ENCODE results near the gene ACAP2.

The ACAP2 gene

DNA sequence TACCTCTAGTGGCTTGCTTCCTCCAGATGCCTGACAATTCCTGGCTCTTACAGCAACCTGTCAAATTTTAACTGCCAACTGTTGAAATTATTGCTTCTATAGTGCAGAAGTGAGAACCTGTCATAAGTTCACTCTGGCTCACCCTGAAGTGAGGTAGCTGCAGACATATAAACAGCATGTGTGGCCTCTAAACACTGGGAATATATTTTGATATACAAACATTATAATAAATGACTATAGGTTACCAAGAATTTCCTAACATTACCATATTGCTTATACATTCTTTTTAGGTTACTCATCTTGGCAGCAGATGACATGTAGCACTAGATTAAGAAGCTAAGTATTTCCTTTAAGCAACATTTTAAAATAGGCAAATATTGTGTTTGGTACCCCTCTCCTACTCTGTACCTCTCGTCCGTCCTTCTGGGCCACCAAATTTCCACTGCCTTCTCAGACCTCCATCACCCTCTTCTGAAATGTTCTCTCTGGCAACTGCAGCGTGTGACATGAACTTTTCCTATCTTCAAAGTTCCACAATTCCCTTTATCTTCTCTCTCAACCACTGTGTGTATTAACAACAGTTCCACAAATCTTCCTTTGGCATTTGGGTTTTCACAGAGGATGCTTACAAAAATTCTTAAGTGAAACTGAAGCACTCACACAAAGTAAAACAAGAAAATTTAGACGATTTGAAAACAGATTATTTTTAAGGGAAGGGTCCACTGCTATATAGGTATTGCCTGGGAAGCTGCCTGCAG is 156.5 kb downstream of the ACAP2 start:
- DNase-seq (ENCODE audit: low read depth): no peak

DNA sequence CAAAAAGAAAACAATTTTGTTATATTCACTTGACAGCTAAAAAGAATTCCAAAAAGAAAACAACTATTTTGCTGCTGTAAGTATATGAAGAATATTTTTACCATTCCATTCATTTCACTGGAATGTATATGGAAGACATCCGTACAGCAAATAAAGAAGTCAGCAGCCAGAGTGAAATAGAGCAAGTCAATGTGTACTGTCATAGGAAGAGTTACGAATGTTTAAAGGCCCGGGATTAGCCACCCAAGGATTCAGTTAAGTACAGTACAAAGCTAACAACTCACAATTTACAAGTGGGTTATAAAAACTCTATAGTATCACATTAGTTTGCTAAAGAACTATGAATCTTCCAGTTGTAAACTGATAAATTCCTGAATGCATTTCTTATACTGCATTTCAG is 157.4 kb downstream of the ACAP2 start:
- DNase-seq (ENCODE audit: low read depth): no peak

DNA sequence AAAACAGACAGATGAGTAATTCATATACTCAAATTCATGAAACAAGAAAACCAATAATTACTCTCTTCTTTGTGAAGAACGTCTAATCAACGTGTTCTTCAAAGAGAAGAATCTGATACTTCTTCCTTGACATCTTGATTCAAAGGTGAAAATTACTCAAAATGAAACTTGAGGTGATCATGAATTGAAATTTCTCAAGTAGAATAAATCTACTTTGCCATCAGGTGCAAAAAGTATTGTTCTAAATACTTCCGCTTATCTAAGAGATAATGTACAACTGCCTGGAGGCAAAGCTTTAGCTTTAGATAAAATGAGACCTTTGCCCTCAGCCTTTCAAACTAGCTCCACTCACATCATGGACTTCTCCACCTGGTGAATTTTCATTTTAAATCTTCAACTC is 158.0 kb downstream of the ACAP2 start:
- no peak for DNase-seq (ENCODE audit: low read depth)

DNA sequence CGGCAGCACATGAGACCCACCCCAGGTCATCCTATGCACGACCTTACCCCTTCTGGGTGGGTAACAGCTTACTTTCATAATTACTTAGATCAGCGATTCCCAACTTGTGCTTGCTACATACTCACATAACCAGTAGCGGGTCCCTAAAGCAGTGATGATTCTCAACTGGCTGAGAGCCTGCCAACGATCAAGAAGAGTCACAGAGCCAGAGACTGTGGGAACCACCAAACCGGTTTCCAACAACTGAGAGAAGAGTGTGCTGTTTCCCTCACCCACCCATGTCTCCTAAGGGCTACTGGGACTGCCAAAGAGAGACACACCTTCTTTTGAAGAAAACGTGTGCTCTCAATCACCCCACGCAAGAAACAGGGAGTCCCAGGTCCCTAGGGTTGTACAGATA is 159.9 kb downstream of the ACAP2 start:
- no peak for DNase-seq (ENCODE audit: low read depth)

DNA sequence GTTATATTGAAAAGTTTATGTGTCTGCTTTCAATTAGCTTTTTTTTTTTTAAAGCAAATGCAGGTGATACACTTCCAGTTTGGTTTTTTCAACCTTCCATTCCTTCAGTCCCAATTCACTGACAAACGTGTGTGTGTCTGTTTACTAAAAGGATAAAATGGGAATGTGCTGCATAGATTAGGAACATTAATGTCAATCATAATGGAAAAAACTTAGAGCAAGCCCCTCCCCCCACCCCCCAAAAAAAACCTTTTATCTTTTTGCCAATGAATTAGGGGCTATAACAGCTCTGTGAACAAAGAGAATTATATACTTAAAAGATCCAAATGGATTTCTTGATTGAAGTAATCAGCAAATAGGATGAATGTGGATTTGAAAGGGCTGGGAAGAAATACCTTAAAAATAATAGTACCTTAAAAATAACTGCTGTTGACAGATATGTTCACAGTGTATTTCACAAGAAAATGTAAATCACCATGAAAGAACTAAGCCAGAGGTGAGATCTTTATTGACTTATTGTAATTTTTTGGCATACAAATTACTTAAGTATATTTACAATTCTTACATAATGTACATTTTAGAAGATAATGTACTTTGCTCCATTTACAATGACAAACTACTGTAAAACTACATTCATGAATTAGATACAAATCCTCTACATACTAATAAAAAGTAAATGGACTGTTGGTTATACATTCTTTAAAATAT is 168.4 kb downstream of the ACAP2 start:
- no peak for DNase-seq (ENCODE audit: low read depth)

DNA sequence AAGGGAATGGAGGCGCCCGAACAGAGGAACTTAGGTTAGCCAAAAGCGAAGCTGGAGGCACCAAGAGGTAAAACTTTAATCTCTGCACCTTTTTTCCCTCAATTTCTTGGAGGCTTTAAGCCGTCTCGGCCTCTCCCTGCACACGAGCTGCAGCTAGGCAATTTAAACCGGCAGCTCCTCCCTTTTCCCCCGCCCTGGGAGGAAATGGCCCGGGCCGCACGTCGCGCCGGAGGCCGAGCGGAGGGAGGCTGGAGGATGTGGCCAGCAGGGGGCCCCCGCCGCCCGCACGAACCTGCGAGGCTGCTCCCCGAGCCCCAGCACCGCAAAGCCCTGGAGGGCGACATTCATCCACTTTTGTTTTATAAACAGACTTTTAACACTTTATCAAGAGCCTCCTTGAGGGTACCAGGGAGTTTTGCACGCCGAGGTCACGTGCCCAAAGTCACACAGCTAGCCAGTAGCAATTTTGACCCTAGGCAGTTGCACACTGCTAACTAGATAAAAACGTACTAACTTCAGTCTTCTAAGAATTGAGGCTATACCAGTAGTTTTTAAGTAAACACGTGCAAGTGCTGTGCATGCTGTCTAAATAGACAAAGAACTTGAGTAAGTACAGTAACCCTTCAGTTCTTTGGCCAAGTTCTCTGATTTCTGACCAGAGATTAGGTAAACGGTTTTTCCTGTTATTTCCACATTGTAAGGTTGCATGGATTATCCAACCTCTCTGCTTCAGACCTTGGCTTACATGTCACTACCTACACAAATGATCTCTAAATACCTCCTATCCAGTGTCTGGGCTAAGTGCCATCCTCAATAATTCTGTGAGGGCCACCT is 171.2 kb downstream of the ACAP2 start:
- DNase-seq (ENCODE audit: low read depth): peak; percentile 83

DNA sequence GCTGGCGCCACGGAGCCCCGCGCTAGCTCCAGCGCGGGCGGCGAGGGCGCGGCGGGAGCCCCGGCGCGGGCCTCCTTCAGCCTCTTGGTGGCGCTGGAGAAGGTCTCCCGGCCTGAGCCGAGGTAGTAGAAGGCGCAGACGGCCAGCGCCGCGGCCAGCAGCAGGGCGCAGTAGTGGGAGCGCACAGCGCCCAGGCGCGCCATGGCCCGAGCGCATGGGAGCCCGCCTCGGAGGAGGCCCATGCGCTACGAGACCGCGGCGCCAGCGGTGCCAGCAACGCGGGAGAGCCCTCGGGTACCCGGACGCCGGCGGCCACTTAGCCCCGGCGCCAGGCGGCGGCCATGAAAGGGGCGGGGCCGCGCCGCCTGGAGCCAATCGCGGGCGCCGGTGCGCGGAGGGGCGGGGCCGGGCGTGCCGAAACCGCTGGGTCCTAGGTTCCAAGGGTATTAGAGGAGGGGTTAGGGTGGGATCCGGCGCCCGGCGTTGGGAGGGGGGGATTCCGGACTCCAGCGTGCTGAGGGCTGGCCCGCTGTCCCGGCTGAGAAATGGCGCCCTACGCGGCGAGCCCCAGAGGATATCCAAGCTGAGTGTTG is 171.9 kb downstream of the ACAP2 start, which contains the start of gene XXYLT1:
XXYLT1 (minus strand) TSS at position 343 of the 593 bp plus-strand sequence; CDS start at position 242, 101 bp downstream.
- DNase-seq (ENCODE audit: low read depth): peak; percentile 85

DNA sequence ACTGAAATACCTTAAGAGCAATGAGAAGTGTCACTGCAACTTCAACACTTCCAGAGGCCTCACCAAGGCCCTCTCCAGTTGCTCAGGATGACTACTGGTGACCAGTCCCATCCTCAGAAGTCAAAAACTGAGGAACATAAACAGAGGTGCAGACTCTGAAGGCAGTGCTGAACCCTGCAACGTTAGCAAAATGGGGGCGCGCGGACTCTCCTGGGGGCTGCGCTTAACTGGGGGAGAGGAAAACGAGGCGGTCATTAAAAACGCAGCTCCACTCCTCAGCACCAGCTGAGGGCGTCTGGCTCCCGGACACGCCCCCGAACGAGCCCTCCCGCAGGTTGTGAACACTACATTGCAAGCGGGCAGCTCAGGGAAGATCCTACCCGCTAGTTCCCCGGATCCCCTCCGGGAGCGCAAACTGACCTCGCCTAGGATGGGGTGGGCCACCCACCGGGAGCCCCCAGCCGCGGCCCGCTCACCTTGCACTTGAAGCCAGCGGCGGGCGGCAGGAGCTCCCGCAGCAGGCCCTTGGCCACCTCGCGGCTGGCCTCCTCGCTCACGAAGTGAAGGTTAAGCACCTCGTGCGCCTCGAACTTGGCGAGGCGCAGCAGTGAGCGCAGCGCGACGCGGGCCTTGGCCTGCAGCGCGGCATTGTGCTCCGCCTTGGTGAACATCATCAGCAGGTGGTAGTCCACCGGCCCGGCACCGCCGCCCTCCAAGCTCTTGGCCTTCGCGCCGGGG is 172.6 kb downstream of the ACAP2 start:
- DNase-seq (ENCODE audit: low read depth): no peak

DNA sequence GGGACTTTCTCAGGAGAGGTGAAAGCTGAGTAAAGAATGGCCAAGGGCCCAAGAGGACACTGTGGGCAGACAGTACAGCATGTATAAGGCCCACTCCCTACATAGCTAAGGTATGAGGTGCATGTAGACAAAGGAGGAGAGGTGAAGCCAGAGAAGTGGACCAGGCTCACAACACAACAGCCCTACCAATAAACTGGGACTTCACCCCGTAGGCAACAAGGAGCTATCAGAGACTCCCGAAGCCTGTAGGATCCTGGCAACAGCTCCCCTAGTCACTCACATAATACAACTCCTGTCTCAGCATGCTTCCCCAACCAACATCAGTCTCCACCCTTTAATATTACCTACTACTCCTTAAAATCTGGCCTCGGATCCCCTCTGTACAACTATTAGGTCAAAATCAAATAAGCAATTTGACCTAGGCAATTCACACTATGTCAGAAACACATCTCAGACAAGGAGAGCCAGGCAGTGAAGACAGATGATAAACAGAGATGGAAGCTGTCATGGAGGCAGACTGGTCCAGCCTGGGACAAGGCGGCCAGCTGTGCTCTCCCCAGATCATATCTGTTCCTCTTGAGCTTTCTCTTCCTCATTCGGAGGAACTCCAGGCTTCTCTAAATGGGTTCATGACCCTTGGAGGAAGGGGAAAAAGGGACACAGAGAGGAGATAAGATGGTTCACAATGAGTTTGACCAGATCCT is 173.3 kb downstream of the ACAP2 start:
- no peak for DNase-seq (ENCODE audit: low read depth)

DNA sequence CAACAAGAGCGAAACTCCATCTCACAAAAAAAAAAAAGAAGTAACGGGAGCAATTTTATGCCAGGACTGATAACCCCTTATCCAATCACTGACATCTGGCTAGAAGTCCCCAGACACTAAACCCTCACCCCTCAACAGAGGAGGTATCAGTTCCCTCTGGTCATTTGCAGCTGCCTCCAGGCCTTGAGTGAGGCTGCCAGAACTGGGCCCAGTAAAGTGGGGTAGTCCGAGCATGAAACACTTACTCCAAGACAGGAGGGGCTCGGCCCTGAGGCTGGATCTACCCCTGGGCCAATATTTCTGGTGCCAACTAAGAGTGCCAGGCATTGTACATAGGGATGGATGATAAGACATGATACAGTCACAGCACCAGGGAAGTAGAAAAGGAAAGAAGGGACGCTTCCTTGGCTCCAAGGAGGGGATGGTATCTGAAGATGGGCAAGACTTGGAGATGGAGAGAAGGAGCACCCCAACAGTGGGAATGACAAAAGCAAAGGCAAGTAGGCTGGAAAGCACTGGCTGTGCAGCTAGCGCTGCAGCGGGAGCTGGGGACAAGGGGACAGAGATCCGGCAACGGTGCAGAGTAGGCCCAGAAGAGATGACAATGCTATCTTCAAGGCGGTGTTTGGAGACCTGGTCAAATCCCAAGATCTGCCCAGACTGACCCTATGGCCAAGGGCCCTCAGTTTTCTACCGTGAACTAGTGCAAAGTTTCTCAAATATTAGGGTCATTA is 174.1 kb downstream of the ACAP2 start:
- DNase-seq (ENCODE audit: low read depth): no peak

DNA sequence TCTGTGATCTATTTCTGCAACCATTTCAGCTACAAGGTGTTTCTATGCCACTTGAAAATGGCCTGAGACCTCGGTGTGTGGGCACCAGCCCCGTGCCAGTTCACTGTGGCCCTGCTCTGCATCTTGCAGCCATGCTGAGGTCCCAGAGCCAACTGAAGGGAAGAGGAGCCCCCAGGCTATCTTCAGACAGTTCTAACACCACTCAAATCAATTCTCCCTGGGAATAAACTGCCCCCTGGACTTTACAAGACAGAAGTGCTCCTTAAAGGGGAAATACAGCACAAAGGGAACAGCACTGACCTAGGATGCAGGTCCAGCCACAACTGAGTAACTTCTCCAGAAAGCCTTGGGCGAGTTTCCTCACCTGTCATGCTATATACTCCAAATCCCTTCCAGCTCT is 175.7 kb downstream of the ACAP2 start:
- no peak for DNase-seq (ENCODE audit: low read depth)

DNA sequence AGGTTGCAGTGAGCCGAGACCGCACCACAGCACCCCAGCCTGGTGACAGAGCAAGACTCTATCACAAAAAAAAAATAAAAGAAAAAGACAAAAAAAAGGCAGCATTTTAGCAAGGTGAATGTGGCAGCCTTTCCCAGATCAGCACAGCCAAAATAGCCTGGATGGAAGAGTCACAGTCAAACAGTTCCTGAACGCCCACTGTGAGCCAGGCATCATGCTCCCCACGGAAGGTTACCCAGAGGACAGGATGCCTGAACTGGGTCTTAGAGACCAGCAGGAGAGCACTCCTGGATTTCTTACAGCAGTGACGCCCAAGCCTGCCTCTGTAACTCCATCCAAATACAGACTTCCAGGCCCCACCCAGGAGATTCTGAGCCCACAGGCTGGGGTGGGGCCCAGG is 176.4 kb downstream of the ACAP2 start:
- no peak for DNase-seq (ENCODE audit: low read depth)

DNA sequence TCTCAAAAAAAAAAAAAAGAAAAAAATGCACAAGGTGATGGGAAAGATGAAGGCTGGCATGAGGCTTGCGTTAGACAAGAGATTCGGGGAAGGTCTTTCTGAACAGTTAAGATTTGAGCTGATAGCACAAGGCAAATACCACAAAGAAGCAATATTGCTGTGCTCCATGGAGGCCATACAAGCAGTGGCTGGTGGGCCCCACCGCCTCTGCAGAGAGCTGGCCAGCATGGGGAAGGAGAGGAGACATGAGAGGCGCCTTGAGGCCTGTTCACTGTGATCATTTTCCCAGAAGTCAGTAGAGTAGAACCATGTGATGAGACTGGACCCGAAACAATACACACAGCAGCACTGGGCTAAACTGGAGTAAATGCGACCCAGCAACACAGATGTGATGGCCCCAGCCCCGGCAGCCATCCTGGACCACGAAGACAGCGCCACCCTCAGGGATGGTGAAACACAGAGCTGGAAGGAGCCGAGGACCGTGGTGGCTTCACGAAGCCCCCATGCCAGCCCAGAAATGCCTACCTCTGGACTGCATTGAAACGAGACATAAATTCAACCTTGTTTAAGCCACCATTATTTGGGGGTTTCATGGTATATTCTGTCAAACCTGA is 177.3 kb downstream of the ACAP2 start:
- DNase-seq (ENCODE audit: low read depth): no peak

DNA sequence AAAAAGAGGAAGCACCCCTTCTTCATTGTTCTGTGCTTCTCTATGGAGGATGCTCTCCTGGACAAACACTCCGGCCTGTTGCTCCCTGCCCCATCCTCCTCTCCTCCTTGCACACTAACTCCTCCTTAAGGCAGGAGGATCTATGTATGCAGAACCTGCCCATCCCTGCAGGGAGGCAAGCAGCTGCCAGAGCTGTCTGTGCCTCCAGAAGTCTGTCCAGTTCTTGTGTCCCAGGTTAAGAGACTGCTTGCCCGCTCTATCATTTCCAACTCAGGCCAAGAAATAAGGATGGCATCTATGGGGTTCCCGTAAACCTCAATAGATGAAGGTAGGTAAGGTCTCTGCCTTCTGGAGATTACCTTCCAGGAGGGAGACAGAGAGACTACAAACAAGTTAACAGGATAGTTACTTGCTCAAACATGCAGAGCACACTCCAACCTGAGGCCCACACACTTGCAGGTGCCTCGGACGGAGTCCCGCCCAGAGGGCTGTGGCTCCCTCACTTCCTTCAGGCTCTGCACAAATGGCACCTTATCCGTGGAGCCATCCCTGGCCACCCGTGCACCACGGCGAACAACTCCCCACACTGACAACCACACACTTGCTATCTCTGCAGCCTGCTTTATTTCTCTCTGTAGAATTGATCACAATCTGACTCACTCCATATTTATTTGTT is 178.8 kb downstream of the ACAP2 start:
- no peak for DNase-seq (ENCODE audit: low read depth)

DNA sequence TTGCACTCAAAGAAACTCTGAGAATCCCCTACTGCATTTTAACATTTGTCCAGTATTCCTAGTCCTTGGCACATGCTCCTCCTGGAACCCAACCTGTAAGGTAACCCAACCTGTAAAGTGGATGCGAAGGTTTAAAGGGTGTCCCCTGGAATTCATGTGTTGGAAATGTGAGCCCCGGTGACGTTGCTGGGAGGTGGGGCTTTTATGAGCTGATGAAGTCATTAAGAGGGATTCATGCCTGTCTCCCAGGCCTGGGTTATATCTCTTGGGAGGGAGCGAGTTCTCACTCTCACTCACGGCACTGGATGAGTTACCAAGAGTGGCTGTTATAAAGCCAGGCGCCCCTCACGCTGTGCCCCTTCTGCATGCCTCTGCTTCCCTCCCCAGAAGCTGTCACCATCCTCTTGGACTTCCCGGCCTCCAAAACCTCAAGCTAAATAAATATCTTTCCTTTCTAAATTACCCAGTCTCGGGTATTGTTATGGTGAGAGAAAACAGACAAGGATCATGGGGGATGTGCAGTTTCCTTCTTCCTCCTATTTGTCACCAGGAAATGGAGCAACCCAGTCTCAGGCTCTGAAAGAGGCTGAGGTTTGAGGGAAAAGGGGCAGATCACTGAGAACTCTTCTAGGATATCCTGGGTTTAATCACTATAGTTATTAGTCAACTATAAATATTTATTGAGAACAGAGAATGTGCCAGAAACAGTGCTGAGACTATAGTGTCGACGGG is 179.5 kb downstream of the ACAP2 start:
- DNase-seq (ENCODE audit: low read depth): no peak

DNA sequence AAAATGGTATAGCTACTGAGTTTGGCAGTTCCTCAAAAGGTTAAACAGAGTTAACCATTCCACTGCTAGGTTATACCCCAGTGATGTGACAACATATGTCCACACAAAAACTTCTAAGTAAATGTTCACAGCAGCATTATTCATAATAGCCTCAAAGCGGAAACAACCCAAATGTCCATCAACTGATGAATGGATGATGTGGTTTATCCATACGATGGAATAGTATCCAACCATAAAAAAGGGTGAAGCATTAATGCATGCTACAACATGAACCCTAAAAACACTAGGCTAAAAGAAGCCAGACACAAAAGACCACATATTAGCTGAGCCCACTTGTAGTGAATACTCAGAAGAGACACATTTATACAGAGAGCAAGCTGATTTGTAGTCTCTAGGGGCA is 180.9 kb downstream of the ACAP2 start:
- no peak for DNase-seq (ENCODE audit: low read depth)

DNA sequence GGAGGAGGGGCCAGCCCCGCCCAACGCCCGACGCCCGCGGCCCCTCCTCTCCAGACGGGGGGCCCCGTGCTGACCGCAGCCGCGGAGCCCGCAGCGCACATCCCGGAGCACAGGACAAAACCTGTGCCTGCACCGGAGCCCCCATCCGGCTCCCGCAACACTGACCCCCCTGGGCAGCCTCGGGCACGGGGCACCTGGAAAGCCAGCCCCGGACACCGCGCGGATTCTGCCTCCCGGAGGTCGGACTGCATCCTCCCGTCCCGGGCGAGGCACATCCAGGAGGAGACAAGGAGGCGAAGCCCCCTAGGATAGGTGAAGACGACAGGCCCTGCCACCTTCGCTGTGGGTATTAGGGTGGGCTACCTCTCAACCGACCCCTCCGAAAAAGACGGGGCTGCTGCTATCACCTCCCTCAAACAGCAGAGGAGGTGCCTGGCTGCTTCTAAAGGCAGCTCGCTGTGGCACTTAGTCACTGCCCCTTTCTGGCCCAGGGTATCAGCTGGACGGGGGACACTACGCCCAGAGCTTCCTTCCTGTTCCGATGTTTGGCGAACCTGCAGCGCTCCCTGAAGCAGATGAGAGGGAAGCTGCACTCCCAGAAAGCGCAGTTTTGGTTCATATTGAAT is 182.4 kb downstream of the ACAP2 start:
- no peak for DNase-seq (ENCODE audit: low read depth)

Measured in activated T-cell treated with anti-CD3 and anti-CD28 coated beads for 1 hour (primary cell).